ENCODE measurements around the gene ZNF536. TPM values are rescaled to one million over a fixed set of nuclear protein-coding genes. Genes with fewer than 3 reads are reported as not detected.

The ZNF536 gene
- total RNA-seq, 1 experiment from 2014 or later = not detected

- Histone ChIP-seq H3K4ac (ENCODE audit: low read depth, low read length) (no peak overlapping the region), H4K91ac (ENCODE audit: insufficient read length, low read depth, low read length) (no peak overlapping the region), H2BK5ac (ENCODE audit: insufficient read length, low read length) (no peak overlapping the region), H2BK12ac (ENCODE audit: insufficient read length, low read depth, low read length) (no peak overlapping the region), H4K20me1 (ENCODE audit: control insufficient read depth, insufficient read depth, insufficient read length) (no peaks in the 10 kb centered on the region), H2BK120ac (ENCODE audit: low read depth, low read length, poor library complexity, severe bottlenecking) (no peak overlapping the region), H4K5ac (ENCODE audit: insufficient read length, low read depth, low read length) (no peak overlapping the region), H4K8ac (replicated peaks; ENCODE audit: insufficient read length, low read depth, low read length) (no peak overlapping the region), H3K79me2 (ENCODE audit: insufficient read depth, low read length) (no peaks in the 10 kb centered on the region), H3K4me2 (ENCODE audit: insufficient read depth, insufficient read length, low read length) (no peak overlapping the region), H2AFZ (ENCODE audit: low read length) (no peak overlapping the region), H3K14ac (ENCODE audit: insufficient read depth, low read length) (no peak overlapping the region), H3K79me1 (ENCODE audit: insufficient read depth, low read depth, low read length, poor library complexity, severe bottlenecking) (no peaks in the 10 kb centered on the region), H2BK15ac (ENCODE audit: low read depth, low read length) (no peak overlapping the region), H3K56ac (ENCODE audit: insufficient read length, low read depth, low read length) (no peak overlapping the region), H3K23me2 (ENCODE audit: insufficient read length, low read depth, low read length, poor library complexity, severe bottlenecking) (no peaks in the 10 kb centered on the region), H2AK5ac (ENCODE audit: insufficient read length, low read length) (no peak overlapping the region), H3K27me3 (ENCODE audit: insufficient read depth, low read length) (no peaks in the 10 kb centered on the region; the same call in 1 of the 2 replicates), H3T11ph (ENCODE audit: low read length) (no peak overlapping the region), H3K9ac (ENCODE audit: extremely low read depth, insufficient read length, low read length) (no peak overlapping the region), H3K9me3 (ENCODE audit: control insufficient read depth, low read depth, low read length) (no peaks in the 10 kb centered on the region), H2BK20ac (ENCODE audit: low read depth, low read length, poor library complexity, severe bottlenecking) (no peak overlapping the region), H3K27ac (ENCODE audit: insufficient read length, low read depth, low read length) (no peak overlapping the region), H3K18ac (ENCODE audit: insufficient read length, low read depth, low read length) (no peak overlapping the region), H3K23ac (ENCODE audit: insufficient read length, low read depth, low read length) (no peak overlapping the region), H3K4me1 (ENCODE audit: insufficient read depth, low read length) (peaks cover 7% of the 10 kb centered on the region; the same call in 1 of the 2 replicates)
- no peak for DNase-seq
- Mint-ChIP-seq H3K4me3 (no peak overlapping the region), H3K9me3 (peaks cover 0 to 4% of the 10 kb centered on the region in 2 experiments; a peak in 1 of 5 replicates), H3K36me3 (ENCODE audit: insufficient read depth in 1 of 3, low read depth in 3 of 3) (peaks cover 0 to 6% (median 2%) of the 10 kb centered on the region in 3 experiments; a peak in 2 of 7 replicates), H3K4me1 (peaks cover 26 to 31% of the 10 kb centered on the region in 2 experiments), H3K27ac (no peak overlapping the region), H3K27me3 (ENCODE audit: low read depth) (no peaks in the 10 kb centered on the region; the same call in none of the 2 replicates)
- WGBS (ENCODE audit: extremely low coverage, insufficient read length, low lambda C conversion rate) = no CpG with 5 or more reads among the region's 2 CpGs
- no peak for TF ChIP-seq CTCF (conservative IDR thresholded peaks at IDR 0.05)
These were observed 175.1 kb downstream of the ZNF536 start for GRCh38 chr19:30547246-30547645.

Measured in H9 (cell line).